OCI-LY3 (cell line): Measurements from ENCODE around the gene EFNA3.

Experiments used
- H2AFZ ChIP-seq: fragments of 200-600, 300-600 bp; shearing (Covaris generic); 2 replicates; pipeline ENCODE4 v1.6.0; 2014; ENCODE audit warnings: antibody characterized with exemption, low read depth, low read length
- H3K27ac ChIP-seq: fragments of 200-600, 300-600 bp; sonication (generic); 2 replicates; pipeline ENCODE4 v1.5.1; 2014; ENCODE audit warnings: mild to moderate bottlenecking, low read length, moderate library complexity, mixed read lengths
- H3K27me3 ChIP-seq: fragments of 200-600, 300-600 bp; sonication (generic); 2 replicates; pipeline ENCODE4 v1.6.1; 2014; ENCODE audit warnings: low read depth, low read length, mixed read lengths
- H3K36me3 ChIP-seq: fragments of 200-600, 300-600 bp; sonication (generic); replicated peaks from 2 replicates; pipeline ENCODE3; 2014; ENCODE audit warnings: low read depth, low read length, mixed read lengths
- H3K4me1 ChIP-seq: fragments of 300-600, 200-600 bp; sonication (generic); 2 replicates; pipeline ENCODE4 v1.6.1; 2014; ENCODE audit warnings: low read length, mixed read lengths
- H3K4me2 ChIP-seq: fragments of 200-600, 300-600 bp; sonication (generic); 2 replicates; pipeline ENCODE4 v1.6.1; 2014; ENCODE audit warnings: low read length, mixed read lengths
- H3K4me3 ChIP-seq: fragments of 300-600, 200-600 bp; sonication (generic); 2 replicates; pipeline ENCODE4 v1.5.1; 2014; ENCODE audit warnings: antibody characterized with exemption, mild to moderate bottlenecking, low read length, moderate library complexity
- H3K79me2 ChIP-seq: fragments of 300-600, 200-600 bp; shearing (Covaris generic); 2 replicates; pipeline ENCODE4 v1.6.1; 2014; ENCODE audit warnings: mild to moderate bottlenecking, low read length, mixed read lengths
- H3K9ac ChIP-seq: fragments of 300-600, 200-600 bp; shearing (Covaris generic); 2 replicates; pipeline ENCODE4 v1.6.0; 2014; ENCODE audit warnings: mild to moderate bottlenecking, low read length, moderate library complexity
- H3K9me3 ChIP-seq: fragments of 200-600, 300-600 bp; shearing (Covaris generic); 2 replicates; pipeline ENCODE4 v1.6.1; 2014; ENCODE audit warnings: low read length, mixed read lengths; ENCODE audit not compliant: insufficient read depth
- H4K20me1 ChIP-seq: fragments of 200-600, 300-600 bp; sonication (generic); 2 replicates; pipeline ENCODE4 v1.6.1; 2016; ENCODE audit warnings: low read length, mixed read lengths; ENCODE audit not compliant: insufficient read depth
- EZH2phosphoT487 ChIP-seq: fragments of 200-600 bp; shearing (Covaris generic); IDR thresholded peaks from 2 replicates; pipeline ENCODE4 v1.6.1; 2018; ENCODE audit warnings: antibody characterized with exemption, mixed run types, low read depth
- TF ChIP-seq, protein P1 (sequence below): fragments of 200-600, 300-600 bp; sonication (generic); IDR thresholded peaks from 2 replicates; pipeline ENCODE4 v1.5.1; 2014; ENCODE audit warnings: antibody characterized with exemption, low read length, low read depth

Gene EFNA3

DNA sequence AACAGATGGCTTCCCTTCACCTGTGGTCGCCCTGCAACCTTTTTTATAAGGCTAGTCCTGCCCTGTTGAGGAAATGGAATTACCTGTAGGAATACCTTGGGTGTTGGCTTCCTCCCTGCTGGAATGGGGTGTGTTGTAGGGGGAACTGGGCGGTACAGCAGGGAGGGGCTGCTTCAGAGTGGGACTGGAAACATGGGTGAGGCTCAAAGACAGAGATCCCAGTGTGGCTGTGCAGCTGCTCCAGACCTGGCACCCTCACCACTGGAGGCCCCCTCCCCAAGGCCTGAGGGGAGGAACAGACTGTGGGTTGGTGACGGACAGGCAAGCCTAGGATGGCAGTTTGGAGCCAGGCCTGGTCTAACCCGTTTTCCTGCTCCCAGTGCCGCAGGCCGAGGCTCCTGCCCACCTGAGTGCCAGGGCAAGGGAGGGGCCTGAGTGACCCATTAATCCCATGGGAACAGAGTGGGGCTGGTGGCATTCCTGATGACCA lies 4.5 kb downstream of the EFNA3 start:
- no peaks in the 10 kb centered on the region for H4K20me1 ChIP-seq
- no peaks in the 10 kb centered on the region for H3K79me2 ChIP-seq
- TF ChIP-seq, protein P1, sequence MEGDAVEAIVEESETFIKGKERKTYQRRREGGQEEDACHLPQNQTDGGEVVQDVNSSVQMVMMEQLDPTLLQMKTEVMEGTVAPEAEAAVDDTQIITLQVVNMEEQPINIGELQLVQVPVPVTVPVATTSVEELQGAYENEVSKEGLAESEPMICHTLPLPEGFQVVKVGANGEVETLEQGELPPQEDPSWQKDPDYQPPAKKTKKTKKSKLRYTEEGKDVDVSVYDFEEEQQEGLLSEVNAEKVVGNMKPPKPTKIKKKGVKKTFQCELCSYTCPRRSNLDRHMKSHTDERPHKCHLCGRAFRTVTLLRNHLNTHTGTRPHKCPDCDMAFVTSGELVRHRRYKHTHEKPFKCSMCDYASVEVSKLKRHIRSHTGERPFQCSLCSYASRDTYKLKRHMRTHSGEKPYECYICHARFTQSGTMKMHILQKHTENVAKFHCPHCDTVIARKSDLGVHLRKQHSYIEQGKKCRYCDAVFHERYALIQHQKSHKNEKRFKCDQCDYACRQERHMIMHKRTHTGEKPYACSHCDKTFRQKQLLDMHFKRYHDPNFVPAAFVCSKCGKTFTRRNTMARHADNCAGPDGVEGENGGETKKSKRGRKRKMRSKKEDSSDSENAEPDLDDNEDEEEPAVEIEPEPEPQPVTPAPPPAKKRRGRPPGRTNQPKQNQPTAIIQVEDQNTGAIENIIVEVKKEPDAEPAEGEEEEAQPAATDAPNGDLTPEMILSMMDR: no peak
- no peak for TF ChIP-seq EZH2phosphoT487
- peaks cover 37% of the 10 kb centered on the region for H3K4me1 ChIP-seq
- H3K4me2 ChIP-seq: no peak overlapping the region
- H3K9me3 ChIP-seq: no peaks in the 10 kb centered on the region
- H3K27ac ChIP-seq: no peak overlapping the region
- H3K9ac ChIP-seq: no peak overlapping the region
- peaks cover 3% of the 10 kb centered on the region for H3K36me3 ChIP-seq
- H2AFZ ChIP-seq: no peak overlapping the region
- H3K4me3 ChIP-seq: no peak overlapping the region
- H3K27me3 ChIP-seq: peaks cover 21% of the 10 kb centered on the region

DNA sequence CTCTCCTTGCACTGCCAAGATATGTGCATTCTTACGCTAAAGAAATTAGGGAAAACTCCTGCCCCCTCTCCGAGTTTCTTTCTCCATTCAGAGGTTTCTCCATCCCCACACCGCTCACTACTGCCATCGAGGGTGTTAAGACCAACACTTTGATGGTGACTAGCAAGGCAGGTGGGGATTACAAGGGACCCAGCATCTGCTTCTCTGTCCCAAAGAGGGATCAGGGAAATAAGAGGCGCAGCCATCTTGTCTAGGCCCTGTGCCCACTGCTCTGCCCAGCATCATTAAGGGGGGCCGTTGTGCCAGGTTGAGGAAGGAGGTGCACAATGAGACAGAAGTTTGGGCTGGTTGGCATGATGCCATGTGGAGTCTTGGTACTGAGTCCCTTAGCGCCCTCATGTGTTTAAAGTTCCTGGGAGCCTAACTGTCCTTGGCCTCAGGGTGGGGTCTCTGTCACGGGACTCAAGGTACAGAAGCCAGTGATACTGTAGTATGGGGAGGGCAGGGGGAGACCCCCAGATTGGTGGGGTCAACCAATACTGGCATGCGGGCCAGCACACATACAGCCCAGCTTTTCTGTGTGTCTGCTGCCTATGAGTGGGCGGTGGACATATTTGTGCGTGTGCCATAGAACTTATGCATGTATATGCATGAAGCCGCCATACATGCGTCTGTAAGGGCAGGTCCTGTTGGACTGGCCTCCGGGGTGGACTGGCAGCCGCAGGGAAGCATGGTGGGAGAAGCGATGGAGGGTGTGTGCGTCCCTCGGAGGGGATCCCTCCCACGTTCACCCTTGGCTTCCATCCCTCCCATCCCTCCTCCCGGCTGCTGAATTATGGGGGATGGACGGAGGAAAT lies 5.5 kb downstream of the EFNA3 start:
- TF ChIP-seq EZH2phosphoT487: no peak
- TF ChIP-seq, protein P1: peak; percentile 75
- Histone ChIP-seq H3K4me3 (peak overlapping the region; percentile 85), H4K20me1 (no peaks in the 10 kb centered on the region), H3K9me3 (no peaks in the 10 kb centered on the region), H3K79me2 (no peaks in the 10 kb centered on the region), H3K27ac (peak overlapping the region; percentile 75), H3K4me2 (peak overlapping the region; percentile 79), H3K9ac (peak overlapping the region; percentile 63), H3K36me3 (peaks cover 3% of the 10 kb centered on the region), H2AFZ (peak overlapping the region; percentile 73), H3K4me1 (peaks cover 31% of the 10 kb centered on the region), H3K27me3 (peaks cover 21% of the 10 kb centered on the region)

DNA sequence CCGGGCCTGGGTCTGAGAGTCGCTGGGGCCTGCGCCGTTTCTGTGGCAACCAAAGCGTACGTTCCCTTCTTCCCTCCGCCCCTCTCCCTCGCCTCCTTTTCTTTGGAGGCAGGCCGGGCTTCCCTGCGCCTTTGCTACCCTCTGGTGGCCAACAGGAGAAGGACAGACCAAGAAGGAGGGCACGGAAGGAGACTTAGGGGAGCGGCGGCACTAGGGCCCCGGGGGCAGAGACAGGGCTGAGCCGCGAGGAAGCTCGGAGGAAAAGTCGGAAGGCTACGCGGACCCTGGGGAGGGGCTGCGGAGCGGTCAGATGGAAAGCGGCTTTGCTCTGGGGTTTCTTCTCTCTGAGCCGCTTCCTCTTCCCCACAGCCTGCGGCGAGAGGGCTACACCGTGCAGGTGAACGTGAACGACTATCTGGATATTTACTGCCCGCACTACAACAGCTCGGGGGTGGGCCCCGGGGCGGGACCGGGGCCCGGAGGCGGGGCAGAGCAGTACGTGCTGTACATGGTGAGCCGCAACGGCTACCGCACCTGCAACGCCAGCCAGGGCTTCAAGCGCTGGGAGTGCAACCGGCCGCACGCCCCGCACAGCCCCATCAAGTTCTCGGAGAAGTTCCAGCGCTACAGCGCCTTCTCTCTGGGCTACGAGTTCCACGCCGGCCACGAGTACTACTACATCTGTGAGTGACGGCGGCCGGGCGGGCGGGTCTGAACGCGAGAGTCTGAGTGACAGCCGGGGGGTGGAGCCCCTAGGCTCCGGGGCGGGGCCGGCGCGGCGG lies 6.3 kb downstream of the EFNA3 start:
- Histone ChIP-seq H2AFZ (peak overlapping the region; percentile 73), H3K27me3 (peaks cover 14% of the 10 kb centered on the region), H3K4me2 (peak overlapping the region; percentile 79), H3K4me1 (peaks cover 28% of the 10 kb centered on the region), H3K27ac (peak overlapping the region; percentile 75), H3K4me3 (peak overlapping the region; percentile 85), H3K79me2 (no peaks in the 10 kb centered on the region), H4K20me1 (no peaks in the 10 kb centered on the region), H3K9ac (peak overlapping the region; percentile 63), H3K36me3 (peaks cover 3% of the 10 kb centered on the region), H3K9me3 (no peaks in the 10 kb centered on the region)
- TF ChIP-seq, protein P1: peak; percentile 75
- TF ChIP-seq EZH2phosphoT487: no peak
